ENCODE results near the gene HNF4A.

- TF ChIP-seq ZNF274 (IDR thresholded peaks at IDR 0.05; ENCODE audit: low read depth, low read length) (no peak), SUZ12 (IDR thresholded peaks at IDR 0.05; ENCODE audit: extremely low read depth, insufficient read depth, insufficient read length) (no peak), YY1 (IDR thresholded peaks at IDR 0.05; ENCODE audit: insufficient read depth, insufficient read length) (no peak)
Observed at GRCh38 chr20:44309763-44310663, 45.5 kb upstream of the HNF4A start.

All from NT2/D1 (cell line).